Uterus (tissue), 2 donors: Measurements from ENCODE around the gene CAPZA1.

ENCODE experiments used
- POLR2A ChIP-seq, 2 donors: fragments of 450-650 bp; IDR thresholded peaks; one replicate each; pipeline ENCODE4 v1.6.1; 2016; ENCODE audit warnings: antibody characterized with exemption in 2 of 2, mild to moderate bottlenecking in 1 of 2, moderate library complexity in 1 of 2
- TF ChIP-seq, protein P1 (sequence below), 4 experiments: fragments of 200-600 bp in 2 of 4; fragments of 450-650 bp in 2 of 4; sonication (generic) in 2 of 4; IDR thresholded peaks; one replicate each; pipeline ENCODE4 v1.5.1; 2016 to 2019; ENCODE audit warnings: antibody characterized with exemption in 4 of 4, mild to moderate bottlenecking in 2 of 4, moderate library complexity in 1 of 4

DNA sequence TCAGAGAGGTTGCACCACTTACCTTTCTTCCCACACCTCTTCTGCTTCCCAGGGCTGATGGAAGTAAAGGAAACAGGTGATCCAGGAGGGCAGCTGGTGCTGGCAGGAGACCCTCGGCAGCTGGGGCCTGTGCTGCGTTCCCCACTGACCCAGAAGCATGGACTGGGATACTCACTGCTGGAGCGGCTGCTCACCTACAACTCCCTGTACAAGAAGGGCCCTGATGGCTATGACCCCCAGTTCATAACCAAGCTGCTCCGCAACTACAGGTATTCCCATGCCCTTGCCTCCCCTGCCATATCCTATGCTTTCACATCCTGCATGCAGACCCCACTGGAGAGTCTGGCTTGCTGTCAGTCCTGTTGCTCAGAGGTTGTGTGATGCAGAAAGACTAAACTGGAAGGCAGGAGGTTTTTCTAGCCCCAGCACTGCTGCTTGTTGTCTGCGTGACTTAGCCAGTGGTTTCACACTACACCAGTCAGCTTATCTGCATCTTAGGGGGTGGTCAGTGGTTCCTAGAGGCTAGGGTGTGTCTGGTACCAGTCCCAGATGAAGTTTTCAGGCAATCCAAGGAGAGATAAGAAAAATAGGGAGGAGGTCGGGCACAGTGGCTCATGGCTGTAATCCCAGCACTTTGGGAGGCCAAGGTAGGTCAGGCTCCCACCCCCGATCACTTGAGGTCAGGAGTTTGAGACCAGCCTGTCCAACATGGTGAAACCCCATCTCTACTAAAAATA lies 77.1 kb downstream of the CAPZA1 start:
- TF ChIP-seq, protein P1, sequence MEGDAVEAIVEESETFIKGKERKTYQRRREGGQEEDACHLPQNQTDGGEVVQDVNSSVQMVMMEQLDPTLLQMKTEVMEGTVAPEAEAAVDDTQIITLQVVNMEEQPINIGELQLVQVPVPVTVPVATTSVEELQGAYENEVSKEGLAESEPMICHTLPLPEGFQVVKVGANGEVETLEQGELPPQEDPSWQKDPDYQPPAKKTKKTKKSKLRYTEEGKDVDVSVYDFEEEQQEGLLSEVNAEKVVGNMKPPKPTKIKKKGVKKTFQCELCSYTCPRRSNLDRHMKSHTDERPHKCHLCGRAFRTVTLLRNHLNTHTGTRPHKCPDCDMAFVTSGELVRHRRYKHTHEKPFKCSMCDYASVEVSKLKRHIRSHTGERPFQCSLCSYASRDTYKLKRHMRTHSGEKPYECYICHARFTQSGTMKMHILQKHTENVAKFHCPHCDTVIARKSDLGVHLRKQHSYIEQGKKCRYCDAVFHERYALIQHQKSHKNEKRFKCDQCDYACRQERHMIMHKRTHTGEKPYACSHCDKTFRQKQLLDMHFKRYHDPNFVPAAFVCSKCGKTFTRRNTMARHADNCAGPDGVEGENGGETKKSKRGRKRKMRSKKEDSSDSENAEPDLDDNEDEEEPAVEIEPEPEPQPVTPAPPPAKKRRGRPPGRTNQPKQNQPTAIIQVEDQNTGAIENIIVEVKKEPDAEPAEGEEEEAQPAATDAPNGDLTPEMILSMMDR (IDR thresholded peaks at IDR 0.05) = no peak
- no peak for TF ChIP-seq POLR2A (IDR thresholded peaks at IDR 0.05)
